Endothelial cell of umbilical vein (primary cell): ENCODE measurements around the gene IGF2BP2. TPM values are rescaled to one million over a fixed set of nuclear protein-coding genes. Genes with fewer than 3 reads are reported as not detected.

Experiments
- BruUV-seq: library from RNA; stranded (reverse); fragments of 400-500 nt; replicated peaks from 2 replicates; lab custom pipeline; 2021; lab: Mats Ljungman, UMichigan
- CTCF ChIA-PET: fragments of 300-600, 350-600 bp; sonication (Branson Sonifier 250); formaldehyde crosslinking; loops from one replicate; lab custom pipeline; 2021; ENCODE audit warnings: antibody characterized with exemption, inconsistent platforms; lab: Charles Lee
- POLR2A ChIA-PET: fragments of 300-600, 350-600 bp; sonication (Branson Sonifier 250); formaldehyde crosslinking; loops from one replicate; lab custom pipeline; 2021; ENCODE audit warnings: antibody characterized with exemption, inconsistent platforms; lab: Charles Lee
- DNase-seq: peaks from one replicate; pipeline ENCODE4 v3.0.0-alpha.2; 2011; ENCODE audit warnings: low read depth, low spot score
- FAIRE-seq: peaks from 2 replicates; lab custom pipeline; 2011; peaks lifted over from hg19 to GRCh38; lab: Jason Lieb, UNC
- H2AFZ ChIP-seq: 2 replicates; pipeline ENCODE4 v1.6.0; 2012; ENCODE audit warnings: low read depth, low read length, control low read depth, inconsistent platforms
- H3K27ac ChIP-seq: 2 replicates; pipeline ENCODE4 v1.5.1; 2011; ENCODE audit warnings: low read depth, mild to moderate bottlenecking, control low read depth, low read length, moderate library complexity; ENCODE audit not compliant: insufficient read depth
- H3K27me3 ChIP-seq, 2 experiments: 2 replicates each; pipeline versions ENCODE4 v1.6.0 to v1.6.1; 2011; ENCODE audit warnings: low read length in 2 of 2, mixed read lengths in 1 of 2; ENCODE audit not compliant: control insufficient read depth in 2 of 2, insufficient read depth in 2 of 2
- H3K36me3 ChIP-seq, 2 experiments: 2 replicates in 1 of 2; 3 replicates in 1 of 2; pipeline ENCODE4 v1.5.1; 2011; ENCODE audit warnings: low read length in 2 of 2, mild to moderate bottlenecking in 1 of 2, moderate library complexity in 1 of 2; ENCODE audit not compliant: control insufficient read depth in 2 of 2, insufficient read depth in 2 of 2; ENCODE audit errors: extremely low read depth in 1 of 2
- H3K4me1 ChIP-seq: 3 replicates; pipeline ENCODE4 v1.5.1; 2011; ENCODE audit warnings: mild to moderate bottlenecking, low read length; ENCODE audit not compliant: control insufficient read depth, insufficient read depth; ENCODE audit errors: extremely low read depth
- H3K4me2 ChIP-seq: 2 replicates; pipeline ENCODE4 v1.6.1; 2011; ENCODE audit warnings: low read length, control low read depth, mixed read lengths; ENCODE audit not compliant: insufficient read depth
- H3K4me3 ChIP-seq, 3 experiments: fragments of 200-600 bp in 1 of 3; sonication (generic), shearing (Covaris generic) in 1 of 3; replicated peaks in 1 of 3; 2 replicates each; pipeline ENCODE4 v1.5.1; 2011 to 2016; ENCODE audit warnings: control low read depth in 3 of 3, low read length in 3 of 3, mild to moderate bottlenecking in 2 of 3, inconsistent platforms in 1 of 3, low read depth in 1 of 3, moderate library complexity in 1 of 3; ENCODE audit not compliant: insufficient read depth in 1 of 3
- H3K79me2 ChIP-seq: 2 replicates; pipeline ENCODE4 v1.6.0; 2012; ENCODE audit warnings: low read length, inconsistent platforms; ENCODE audit not compliant: control insufficient read depth, insufficient read depth
- H3K9ac ChIP-seq: replicated peaks from 2 replicates; pipeline ENCODE3; 2011; ENCODE audit warnings: low read length, control low read depth; ENCODE audit not compliant: insufficient read depth; ENCODE audit errors: extremely low read depth
- H3K9me1 ChIP-seq: replicated peaks from 3 replicates; pipeline ENCODE4 v1.6.0; 2011; ENCODE audit warnings: mild to moderate bottlenecking, low read length; ENCODE audit not compliant: control insufficient read depth, insufficient read depth; ENCODE audit errors: extremely low read depth
- H3K9me3 ChIP-seq: replicated peaks from 2 replicates; pipeline ENCODE4 v1.5.1; 2012; ENCODE audit warnings: low read length, inconsistent platforms; ENCODE audit not compliant: control insufficient read depth, insufficient read depth
- H4K20me1 ChIP-seq: replicated peaks from 2 replicates; pipeline ENCODE3; 2011; ENCODE audit warnings: mild to moderate bottlenecking, low read length; ENCODE audit not compliant: control insufficient read depth, insufficient read depth; ENCODE audit errors: extremely low read depth
- CTCF ChIP-seq, 2 donors: IDR thresholded peaks; 1 replicate in 1 of 2; 2 replicates in 1 of 2; pipeline ENCODE4 v1.5.1; 2011; ENCODE audit warnings: low read length in 2 of 2, mild to moderate bottlenecking in 2 of 2, moderate library complexity in 2 of 2, control low read depth in 1 of 2, inconsistent platforms in 1 of 2, low read depth in 1 of 2; ENCODE audit not compliant: insufficient read depth in 1 of 2; ENCODE audit errors: extremely low read depth in 1 of 2
- EZH2 ChIP-seq: IDR thresholded peaks from 2 replicates; pipeline ENCODE4 v1.6.1; 2012; ENCODE audit warnings: borderline replicate concordance, low read depth, mild to moderate bottlenecking, moderate library complexity, low read length, inconsistent platforms; ENCODE audit not compliant: severe bottlenecking
- FOS ChIP-seq: IDR thresholded peaks from 2 replicates; pipeline ENCODE4 v1.6.1; 2011; ENCODE audit warnings: mild to moderate bottlenecking, low read length, moderate library complexity, borderline replicate concordance; ENCODE audit not compliant: insufficient read depth
- POLR2AphosphoS5 ChIP-seq: IDR thresholded peaks from 2 replicates; pipeline ENCODE4 v1.6.1; 2012; ENCODE audit warnings: low read depth, mild to moderate bottlenecking, control low read depth, low read length, moderate library complexity; ENCODE audit not compliant: insufficient read depth
- dilution Hi-C: fragments of 300-500 bp; cut with MboI; formaldehyde crosslinking; loops from one replicate; pipeline ENCODE4 v1.15.0; 2019; ENCODE audit warnings: low sequenced_read_pairs; ENCODE audit not compliant: extremely low pct_ligation_motif_present
- intact Hi-C: fragments of 100-400 bp; cut with micrococcal nuclease; formaldehyde crosslinking; loops from one replicate; pipeline ENCODE4 v1.10.0; 2022
- polyA plus RNA-seq, 4 experiments: library from polyadenylated mRNA; depleted of rRNA in 3 of 4; stranded (reverse) in 3 of 4; unstranded in 1 of 4; fragments of >200 nt; gene quantifications; 2 replicates each; pipeline versions ENCODE4 v1.2.1 to v1.2.3, GENCODE V29; 2011 to 2012; ENCODE audit warnings: missing spikeins in 1 of 4
- total RNA-seq: library from RNA; stranded (reverse); gene quantifications from 2 replicates; pipeline ENCODE4 v1.2.3, GENCODE V29; 2021

IGF2BP2 gene
- total and polyA plus RNA-seq, 2 donors (not counting 3 experiments of a cell fraction or from before 2014, with no cell fraction given), result 10.7 to 130 TPM

- H3K9me1 ChIP-seq, result no peaks in the 10 kb centered on the region
- no peak overlapping the region for H3K9ac ChIP-seq
- peaks cover 19 to 20% of the 10 kb centered on the region in 2 experiments for H3K36me3 ChIP-seq
- intact Hi-C loops, result loop anchor here (1.0 kb wide), 3 partner anchors 55 to 148 kb away; partner anchors contain the start of gene IGF2BP2
- peaks cover 41% of the 10 kb centered on the region for H3K79me2 ChIP-seq
- H4K20me1 ChIP-seq, result no peaks in the 10 kb centered on the region
- no peaks in the 10 kb centered on the region for H3K9me3 ChIP-seq
- H3K4me3 ChIP-seq, result no peak overlapping the region
- FAIRE-seq, result peak; percentile 88
- ChIA-PET POLR2A (interaction anchor here (0.7 kb wide), 1 partner anchor 151 kb away, joined by 3 read pairs; no protein-coding TSS in a partner anchor), CTCF (interaction anchor here (0.6 to 9.9 kb wide), 44 partner anchors 8 to 291 kb away, joined by 3 to 210 read pairs (median 6); partner anchors contain the start of gene SENP2)
- H3K27me3 ChIP-seq, result no peaks in the 10 kb centered on the region
- TF ChIP-seq EZH2 (no peak), CTCF (IDR thresholded peaks at IDR 0.05; ENCODE audit: extremely low read depth in 1 of 2, insufficient read depth in 1 of 2, low read depth in 1 of 2, low read length in 2 of 2) (peak; percentile 67 to 70), FOS (no peak), POLR2AphosphoS5 (no peak)
- DNase-seq, result peak; percentile 81
- dilution Hi-C loops, result no loop called here
- H3K27ac ChIP-seq, result peak overlapping the region; percentile 36
- H2AFZ ChIP-seq, result no peak overlapping the region
- no peak overlapping the region for H3K4me2 ChIP-seq
- H3K4me1 ChIP-seq, result peaks cover 7% of the 10 kb centered on the region
- no TSS peak for BruUV-seq
Observed at GRCh38 chr3:185677146-185677829, 147.6 kb downstream of the IGF2BP2 start.
